GM12878 (cell line): ENCODE data around the gene ACCSL. TPM values are rescaled to one million over a fixed set of nuclear protein-coding genes. Genes with fewer than 3 reads are reported as not detected.

Experiments
- ATAC-seq: fragments of 200-7000 bp; cut with Tn5 transposase; 3 replicates; pipeline ENCODE4 v1.9.1; 2020; ENCODE audit warnings: mild to moderate bottlenecking, moderate library complexity
- BruUV-seq: library from RNA; stranded (reverse); fragments of 400-500 nt; replicated peaks from 2 replicates; lab custom pipeline; 2021; lab: Mats Ljungman, UMichigan
- CTCF ChIA-PET: fragments of 300-600 bp; sonication (Branson Sonifier 250); formaldehyde crosslinking; extraction: SDS; loops from one replicate; lab custom pipeline; 2021; ENCODE audit warnings: inconsistent platforms; lab: Yijun Ruan, JAX
- POLR2A ChIA-PET: fragments of 350-600 bp; formaldehyde crosslinking; extraction: SDS; loops from one replicate; lab custom pipeline; 2021; ENCODE audit warnings: inconsistent platforms; lab: Charles Lee
- RAD21 ChIA-PET: fragments of 300-600 bp; sonication (Branson Sonifier 250); formaldehyde crosslinking; loops from one replicate; lab custom pipeline; 2023; ENCODE audit warnings: antibody characterized with exemption; ENCODE audit not compliant: unreplicated experiment; lab: Charles Lee
- SMC1A ChIA-PET: fragments of 300-600 bp; sonication (Branson Sonifier 250); formaldehyde crosslinking; loops from one replicate; lab custom pipeline; 2023; ENCODE audit not compliant: unreplicated experiment, uncharacterized antibody; lab: Charles Lee
- DNase-seq: peaks from one replicate; pipeline ENCODE4 v3.0.0-alpha.2; 2011; ENCODE audit warnings: low read depth, low spot score
- FAIRE-seq: peaks from 3 replicates; lab custom pipeline; 2011; peaks lifted over from hg19 to GRCh38; lab: Jason Lieb, UNC
- H2AFZ ChIP-seq: 2 replicates; pipeline ENCODE4 v1.6.0; 2011; ENCODE audit warnings: low read depth, low read length, control low read depth; ENCODE audit not compliant: control insufficient read depth
- H3K27ac ChIP-seq: 2 replicates; pipeline ENCODE4 v1.5.1; 2011; ENCODE audit warnings: control low read depth; ENCODE audit not compliant: control insufficient read depth, insufficient read depth
- H3K27me3 ChIP-seq, 2 experiments: replicated peaks in 1 of 2; 2 replicates each; pipeline versions ENCODE4 v1.6.0 to v1.6.1; 2011; ENCODE audit warnings: low read length in 1 of 2; ENCODE audit not compliant: control insufficient read depth in 2 of 2, insufficient read depth in 2 of 2
- H3K36me3 ChIP-seq, 2 experiments: 2 replicates each; pipeline ENCODE4 v1.5.1; 2011; ENCODE audit warnings: low read length in 1 of 2; ENCODE audit not compliant: control insufficient read depth in 2 of 2, insufficient read depth in 2 of 2
- H3K4me1 ChIP-seq: 2 replicates; pipeline ENCODE4 v1.6.1; 2011; ENCODE audit warnings: mild to moderate bottlenecking, low read length, moderate library complexity, mixed read lengths; ENCODE audit not compliant: control insufficient read depth, insufficient read depth
- H3K4me2 ChIP-seq: 2 replicates; pipeline ENCODE4 v1.6.0; 2011; ENCODE audit warnings: control low read depth; ENCODE audit not compliant: control insufficient read depth, insufficient read depth
- H3K4me3 ChIP-seq: fragments of 200-600 bp; sonication (generic); 2 replicates; pipeline ENCODE4 v1.5.1; 2016
- H3K79me2 ChIP-seq: 2 replicates; pipeline ENCODE4 v1.6.0; 2011; ENCODE audit warnings: low read length; ENCODE audit not compliant: control insufficient read depth, insufficient read depth
- H3K9ac ChIP-seq: 2 replicates; pipeline ENCODE4 v1.8.0; 2011; ENCODE audit warnings: low read length, control low read depth, mixed read lengths; ENCODE audit not compliant: control insufficient read depth, insufficient read depth
- H3K9me3 ChIP-seq: replicated peaks from 3 replicates; pipeline ENCODE4 v1.5.1; 2011; ENCODE audit warnings: mild to moderate bottlenecking, low read length; ENCODE audit not compliant: control insufficient read depth, insufficient read depth
- H4K20me1 ChIP-seq: 2 replicates; pipeline ENCODE4 v1.6.0; 2011; ENCODE audit not compliant: control insufficient read depth, insufficient read depth
- ATF7 ChIP-seq: fragments of 450-650 bp; IDR thresholded peaks from 2 replicates; pipeline ENCODE4 v1.6.1; 2016; ENCODE audit warnings: low read depth, mild to moderate bottlenecking
- CBFB ChIP-seq: IDR thresholded peaks from 2 replicates; pipeline ENCODE4 v1.6.1; 2016; ENCODE audit warnings: antibody characterized with exemption, low read depth
- FOXK2 ChIP-seq: fragments of 450-650 bp; IDR thresholded peaks from 2 replicates; pipeline ENCODE4 v1.6.1; 2017; ENCODE audit warnings: mild to moderate bottlenecking, moderate library complexity
- KAT2A ChIP-seq: conservative IDR thresholded peaks from 2 replicates; pipeline ENCODE4 v1.6.1; 2011; ENCODE audit warnings: low read depth, low read length; ENCODE audit not compliant: control insufficient read depth
- MEF2B ChIP-seq: fragments of 450-650 bp; IDR thresholded peaks from 2 replicates; pipeline ENCODE4 v1.6.1; 2018; ENCODE audit warnings: mild to moderate bottlenecking, moderate library complexity; ENCODE audit not compliant: partially characterized antibody, poor library complexity, severe bottlenecking
- NFYB ChIP-seq: IDR thresholded peaks from 2 replicates; pipeline ENCODE4 v1.6.1; 2011; ENCODE audit warnings: low read depth, mild to moderate bottlenecking, low read length, improper control_type of control experiment, moderate library complexity; ENCODE audit not compliant: insufficient read depth
- POLR2AphosphoS2 ChIP-seq: IDR thresholded peaks from 2 replicates; pipeline ENCODE4 v1.6.1; 2011; ENCODE audit warnings: low read depth, mild to moderate bottlenecking, low read length, improper control_type of control experiment, moderate library complexity
- POLR2AphosphoS5 ChIP-seq: IDR thresholded peaks from 2 replicates; pipeline ENCODE4 v1.6.1; 2011; ENCODE audit warnings: mild to moderate bottlenecking, low read length, inconsistent platforms
- RAD51 ChIP-seq: fragments of 450-650 bp; IDR thresholded peaks from 2 replicates; pipeline ENCODE4 v1.6.1; 2016; ENCODE audit warnings: moderate library complexity, mild to moderate bottlenecking, inconsistent platforms
- RFX5 ChIP-seq: IDR thresholded peaks from 2 replicates; pipeline ENCODE4 v1.6.1; 2011; ENCODE audit warnings: low read depth, low read length, improper control_type of control experiment
- RUNX3 ChIP-seq: IDR thresholded peaks from 2 replicates; pipeline ENCODE4 v1.6.1; 2012; ENCODE audit warnings: low read length, inconsistent platforms
- SPI1 ChIP-seq: IDR thresholded peaks from 2 replicates; pipeline ENCODE4 v1.6.1; 2011; ENCODE audit warnings: low read depth, mild to moderate bottlenecking, low read length, moderate library complexity, borderline replicate concordance; ENCODE audit not compliant: insufficient read depth
- STAT1 ChIP-seq: fragments of 450-650 bp; conservative IDR thresholded peaks from 2 replicates; pipeline ENCODE4 v1.6.1; 2014; ENCODE audit warnings: antibody characterized with exemption, mild to moderate bottlenecking
- ZNF24 ChIP-seq: fragments of 450-650 bp; IDR thresholded peaks from 2 replicates; pipeline ENCODE4 v1.6.1; 2017; ENCODE audit warnings: antibody characterized with exemption, mild to moderate bottlenecking
- WGBS: methylation state at CpG from one replicate; pipeline ENCODE4 v1.1.6; 2016; ENCODE audit warnings: low lambda C conversion rate; ENCODE audit not compliant: insufficient replicate concordance, insufficient coverage; ENCODE audit errors: missing lambda C conversion rate; 5-methylcytosine and 5-hydroxymethylcytosine counted together
- in situ Hi-C: fragments of 300-500 bp; cut with MboI; formaldehyde crosslinking; loops from 9 replicates; pipeline ENCODE4 v1.14.3; 2018; ENCODE audit warnings: mixed read lengths
- intact Hi-C: fragments of 100-400 bp; cut with micrococcal nuclease; formaldehyde crosslinking; loops from one replicate; pipeline ENCODE4 v1.14.2; 2022; ENCODE audit not compliant: unreplicated experiment
- polyA plus RNA-seq, 11 experiments: library from polyadenylated mRNA; depleted of rRNA in 4 of 11; unstranded in 6 of 11; stranded (reverse) in 5 of 11; fragments of >200 nt; fragmentation: Nextera tagmentation in 4 of 11; fragmentation: Illumina TruSeq in 1 of 11; extraction: Ambion mirVana in 4 of 11; extraction: Trizol in 1 of 11; gene quantifications; 1 replicate in 1 of 11; 2 replicates in 10 of 11; pipeline versions ENCODE4 v1.2.1 to v1.2.3, GENCODE V29; 2011 to 2016; ENCODE audit warnings: inconsistent platforms in 2 of 11, missing spikeins in 2 of 11, low read depth in 1 of 11
- total RNA-seq, 4 experiments: library from RNA; depleted of rRNA in 3 of 4; stranded (reverse); fragments of >200 nt in 3 of 4; fragmentation: Illumina TruSeq in 1 of 4; extraction: Trizol in 1 of 4; gene quantifications; 2 replicates each; pipeline versions ENCODE4 v1.2.1 to v1.2.3, GENCODE V29; 2013 to 2021
- TF ChIP-seq, protein P1 (sequence below): fragments of 450-650 bp; IDR thresholded peaks from 2 replicates; pipeline ENCODE4 v1.6.1; 2017; ENCODE audit warnings: mild to moderate bottlenecking

ACCSL gene
- total and polyA plus RNA-seq, 10 of the 15 experiments (the other 5 are each of a cell fraction or from before 2014, with no cell fraction given), result 0.15 TPM; not detected in 9

DNA sequence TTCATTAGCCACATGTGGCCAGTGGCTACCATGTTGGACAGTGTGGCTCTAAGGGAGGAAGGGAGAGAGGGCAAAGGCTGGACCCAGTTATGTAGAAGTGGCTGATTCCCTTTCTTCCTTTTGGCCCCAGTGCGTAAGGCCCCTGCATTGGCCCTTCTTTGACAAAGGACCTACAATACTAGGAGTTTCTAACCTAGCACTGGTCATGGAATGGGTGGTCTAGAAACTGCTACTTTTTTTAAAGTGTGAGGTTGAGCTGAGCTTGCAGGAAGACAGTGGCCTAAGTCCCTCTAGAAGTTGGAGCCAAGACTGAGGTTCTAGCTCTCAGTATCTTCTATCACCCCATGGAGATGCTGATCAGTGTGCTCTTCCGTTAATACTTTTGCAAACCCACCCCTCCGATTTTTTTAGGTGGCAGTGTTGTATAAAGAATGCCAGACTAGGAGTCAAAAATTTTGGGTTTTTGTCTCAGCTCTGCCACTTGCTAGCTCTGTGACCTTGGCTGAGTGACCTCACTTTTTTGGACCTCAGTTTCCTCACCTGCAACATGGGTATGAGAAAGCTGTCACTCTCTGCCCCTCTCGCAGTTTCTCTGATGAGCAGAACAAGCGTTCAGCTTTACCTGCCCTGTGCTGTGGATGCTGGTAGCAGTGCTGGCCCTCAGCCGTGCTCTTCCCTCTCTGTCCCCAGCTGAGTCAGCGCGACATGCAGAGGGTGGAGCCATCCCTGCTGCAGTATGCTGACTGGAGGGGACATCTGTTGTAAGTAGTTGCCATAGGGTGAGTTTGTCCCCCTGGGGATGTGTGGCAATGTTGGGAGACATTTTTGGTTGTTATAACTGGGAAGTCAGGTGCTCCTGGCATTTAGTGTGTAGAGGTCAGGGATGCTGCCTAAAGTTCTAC is 25.2 kb downstream of the ACCSL start:
- no peaks in the 10 kb centered on the region for H3K4me1 ChIP-seq
- no peak overlapping the region for H2AFZ ChIP-seq
- peaks cover 0 to 2% of the 10 kb centered on the region in 2 experiments; a peak in 3 of 4 replicates for H3K36me3 ChIP-seq
- RAD21 ChIA-PET, result no interaction called here
- H3K4me2 ChIP-seq, result no peak overlapping the region
- H3K79me2 ChIP-seq, result no peaks in the 10 kb centered on the region
- WGBS, result 92% methylated on average over 8 of the region's 8 CpGs
- no peak for ATAC-seq
- no peaks in the 10 kb centered on the region for H3K9me3 ChIP-seq
- DNase-seq, result no peak
- H3K9ac ChIP-seq, result no peak overlapping the region
- H3K4me3 ChIP-seq, result no peak overlapping the region
- intact Hi-C loops, result no loop called here
- no TSS peak for BruUV-seq
- POLR2A ChIA-PET, result no interaction called here
- in situ Hi-C loops, result no loop called here
- H3K27me3 ChIP-seq, result no peaks in the 10 kb centered on the region
- H3K27ac ChIP-seq, result no peak overlapping the region
- no peak for FAIRE-seq
- CTCF ChIA-PET, result interaction anchor here (0.7 to 10.8 kb wide), 4 partner anchors 20 to 61 kb away, joined by 3 to 77 read pairs (median 4); partner anchors contain the start of gene EXT2
- H4K20me1 ChIP-seq, result no peaks in the 10 kb centered on the region
- SMC1A ChIA-PET, result no interaction called here
- no peak for TF ChIP-seq CBFB
- TF ChIP-seq ATF7, result no peak
- TF ChIP-seq NFYB, result no peak
- no peak for TF ChIP-seq RAD51
- no peak for TF ChIP-seq KAT2A

DNA sequence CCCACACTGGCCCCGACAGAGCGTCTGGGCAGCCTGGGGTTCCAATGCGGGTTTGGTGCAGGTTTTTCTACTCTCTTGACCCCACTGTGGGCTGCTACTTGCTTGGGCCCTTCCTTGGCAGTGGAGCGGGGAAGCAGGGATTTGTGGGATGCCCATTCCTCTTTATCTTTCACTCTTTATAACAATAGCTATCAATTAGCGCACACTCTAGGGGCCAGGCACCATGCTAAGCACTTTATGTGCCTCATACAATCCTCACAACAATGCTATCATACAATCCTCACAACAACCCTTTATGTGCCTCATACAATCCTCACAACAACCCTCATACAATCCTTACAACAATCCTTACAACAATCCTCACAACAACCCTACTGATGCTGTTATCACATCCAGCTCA is 31.0 kb downstream of the ACCSL start:
- no peak overlapping the region for H2AFZ ChIP-seq
- H3K4me1 ChIP-seq, result no peaks in the 10 kb centered on the region
- H3K27ac ChIP-seq, result no peak overlapping the region
- DNase-seq, result no peak
- peaks cover 0 to 2% of the 10 kb centered on the region in 2 experiments; a peak in 2 of 4 replicates for H3K36me3 ChIP-seq
- no peak for FAIRE-seq
- in situ Hi-C loops, result no loop called here
- CTCF ChIA-PET, result no interaction called here
- intact Hi-C loops, result no loop called here
- no peaks in the 10 kb centered on the region; the same call in 2 of the 3 replicates for H3K9me3 ChIP-seq
- H3K27me3 ChIP-seq, result no peaks in the 10 kb centered on the region
- H3K79me2 ChIP-seq, result no peaks in the 10 kb centered on the region
- ATAC-seq, result no peak
- H3K9ac ChIP-seq, result no peak overlapping the region
- no peak overlapping the region for H3K4me2 ChIP-seq
- BruUV-seq, result no TSS peak
- no peaks in the 10 kb centered on the region for H4K20me1 ChIP-seq
- no peak overlapping the region for H3K4me3 ChIP-seq
- 90% methylated on average over 5 of the region's 5 CpGs for WGBS
- POLR2A ChIA-PET, result no interaction called here
- TF ChIP-seq RFX5 (no peak), ZNF24 (no peak), RUNX3 (no peak), STAT1 (no peak), POLR2AphosphoS2 (no peak), FOXK2 (no peak), POLR2AphosphoS5 (no peak), SPI1 (no peak), MEF2B (no peak)
- TF ChIP-seq, protein P1, sequence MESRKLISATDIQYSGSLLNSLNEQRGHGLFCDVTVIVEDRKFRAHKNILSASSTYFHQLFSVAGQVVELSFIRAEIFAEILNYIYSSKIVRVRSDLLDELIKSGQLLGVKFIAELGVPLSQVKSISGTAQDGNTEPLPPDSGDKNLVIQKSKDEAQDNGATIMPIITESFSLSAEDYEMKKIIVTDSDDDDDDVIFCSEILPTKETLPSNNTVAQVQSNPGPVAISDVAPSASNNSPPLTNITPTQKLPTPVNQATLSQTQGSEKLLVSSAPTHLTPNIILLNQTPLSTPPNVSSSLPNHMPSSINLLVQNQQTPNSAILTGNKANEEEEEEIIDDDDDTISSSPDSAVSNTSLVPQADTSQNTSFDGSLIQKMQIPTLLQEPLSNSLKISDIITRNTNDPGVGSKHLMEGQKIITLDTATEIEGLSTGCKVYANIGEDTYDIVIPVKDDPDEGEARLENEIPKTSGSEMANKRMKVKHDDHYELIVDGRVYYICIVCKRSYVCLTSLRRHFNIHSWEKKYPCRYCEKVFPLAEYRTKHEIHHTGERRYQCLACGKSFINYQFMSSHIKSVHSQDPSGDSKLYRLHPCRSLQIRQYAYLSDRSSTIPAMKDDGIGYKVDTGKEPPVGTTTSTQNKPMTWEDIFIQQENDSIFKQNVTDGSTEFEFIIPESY, result no peak
- RAD21 ChIA-PET, result no interaction called here
- SMC1A ChIA-PET, result interaction anchor here (1.1 kb wide), 1 partner anchor 15 kb away, joined by 3 read pairs; no protein-coding TSS in a partner anchor
